K562 (cell line): ENCODE results near the gene HLA-DPA1. TPM values are rescaled to one million over a fixed set of nuclear protein-coding genes. Genes with fewer than 3 reads are reported as not detected.

Source experiments
- CREB1 ChIP-seq, 2 experiments: sonication (generic) in 1 of 2; formaldehyde crosslinking in 1 of 2; IDR thresholded peaks; 2 replicates each; pipeline versions ENCODE4 v1.6.1 to v1.8.0; 2012 to 2022; ENCODE audit warnings: inconsistent platforms in 1 of 2, mild to moderate bottlenecking in 1 of 2, missing genetic modification reagents in 1 of 2, moderate library complexity in 1 of 2
- CREB5 ChIP-seq: fragments of 250-450 bp; sonication (Bioruptor Pico); IDR thresholded peaks from 2 replicates; pipeline ENCODE4 v1.5.0; 2020; ENCODE audit warnings: mild to moderate bottlenecking
- E2F8 ChIP-seq: fragments of 450-650 bp; IDR thresholded peaks from 2 replicates; pipeline ENCODE4 v1.7.1; 2018; ENCODE audit warnings: mild to moderate bottlenecking, low read depth; ENCODE audit not compliant: partially characterized antibody
- HMGXB4 ChIP-seq: sonication (generic); formaldehyde crosslinking; IDR thresholded peaks from 2 replicates; pipeline ENCODE4 v1.8.1; 2023; ENCODE audit warnings: mild to moderate bottlenecking, missing genetic modification reagents
- HNRNPLL ChIP-seq: fragments of 200-400 bp; formaldehyde crosslinking; IDR thresholded peaks from 2 replicates; pipeline ENCODE4 v1.6.1; 2017; ENCODE audit warnings: low read length, low read depth, mild to moderate bottlenecking; ENCODE audit not compliant: poor library complexity, severe bottlenecking
- HNRNPUL1 ChIP-seq: fragments of 200-400 bp; formaldehyde crosslinking; IDR thresholded peaks from 2 replicates; pipeline ENCODE4 v1.6.1; 2017; ENCODE audit warnings: low read length
- KDM1A ChIP-seq, 2 experiments: fragments of 450-650 bp; IDR thresholded peaks; 2 replicates each; pipeline ENCODE4 v1.6.1; 2016; ENCODE audit warnings: mild to moderate bottlenecking in 2 of 2
- MAFF ChIP-seq: IDR thresholded peaks from 2 replicates; pipeline ENCODE4 v1.6.1; 2012; ENCODE audit warnings: low read length, improper control_type of control experiment
- MEF2D ChIP-seq: conservative IDR thresholded peaks from 2 replicates; pipeline ENCODE4 v1.6.1; 2016; ENCODE audit warnings: low read depth, missing genetic modification characterization, missing compliant biosample characterization
- NR4A1 ChIP-seq, 2 experiments: fragments of 250-450 bp in 1 of 2; fragments of 450-650 bp in 1 of 2; sonication (Bioruptor Pico) in 1 of 2; IDR thresholded peaks; 2 replicates each; pipeline versions ENCODE4 v1.4.0 to v1.6.1; 2016 to 2020; ENCODE audit warnings: mild to moderate bottlenecking in 2 of 2, missing compliant biosample characterization in 1 of 2, missing genetic modification characterization in 1 of 2, moderate library complexity in 1 of 2
- NRF1 ChIP-seq, 2 experiments: fragments of 450-650 bp; IDR thresholded peaks in 1 of 2; conservative IDR thresholded peaks in 1 of 2; 2 replicates each; pipeline ENCODE4 v1.6.1; 2014; ENCODE audit warnings: mild to moderate bottlenecking in 2 of 2
- RBM17 ChIP-seq: fragments of 200-400 bp; formaldehyde crosslinking; IDR thresholded peaks from 2 replicates; pipeline ENCODE4 v1.6.1; 2017; ENCODE audit warnings: low read depth, mild to moderate bottlenecking, low read length, borderline replicate concordance
- RBM39 ChIP-seq: fragments of 200-400 bp; formaldehyde crosslinking; optimal IDR thresholded peaks from 2 replicates; pipeline ENCODE3; 2018; ENCODE audit warnings: low read depth, low read length
- SNRNP70 ChIP-seq: fragments of 200-400 bp; formaldehyde crosslinking; optimal IDR thresholded peaks from 2 replicates; pipeline ENCODE3; 2017; ENCODE audit warnings: low read depth, low read length
- SPI1 ChIP-seq: IDR thresholded peaks from 2 replicates; pipeline ENCODE4 v1.6.1; 2011; ENCODE audit warnings: low read depth, low read length, control low read depth, borderline replicate concordance
- SUPT5H ChIP-seq: fragments of 450-650 bp; IDR thresholded peaks from 2 replicates; pipeline ENCODE4 v1.6.1; 2016
- VEZF1 ChIP-seq: fragments of 200-800 bp; sonication (Bioruptor generic); IDR thresholded peaks from 2 replicates; pipeline ENCODE4 v1.6.1; 2017; ENCODE audit warnings: missing genetic modification characterization, missing compliant biosample characterization
- ZNF212 ChIP-seq: fragments of 450-650 bp; formaldehyde crosslinking; IDR thresholded peaks from 2 replicates; pipeline ENCODE4 v1.4.0; 2020; ENCODE audit warnings: mild to moderate bottlenecking
- ZNF3 ChIP-seq: fragments of 250-450 bp; sonication (Bioruptor Pico); IDR thresholded peaks from 2 replicates; pipeline ENCODE4 v1.5.0; 2021; ENCODE audit warnings: mild to moderate bottlenecking, moderate library complexity
- polyA plus RNA-seq, 8 experiments: library from polyadenylated mRNA; depleted of rRNA in 4 of 8; stranded (reverse) in 5 of 8; unstranded in 3 of 8; fragments of >200 nt; fragmentation: Nextera tagmentation in 2 of 8; fragmentation: Illumina TruSeq in 1 of 8; extraction: Ambion mirVana in 2 of 8; extraction: Trizol in 1 of 8; gene quantifications; 2 replicates each; pipeline versions ENCODE4 v1.2.1 to v1.2.3, GENCODE V29; 2011 to 2014; ENCODE audit warnings: inconsistent platforms in 1 of 8, missing spikeins in 1 of 8
- total RNA-seq, 7 experiments: library from RNA; depleted of rRNA in 6 of 7; stranded (reverse); fragments of >200 nt in 6 of 7; fragmentation: Illumina TruSeq in 2 of 7; extraction: Trizol in 2 of 7; gene quantifications; 2 replicates each; pipeline versions ENCODE4 v1.2.1 to v1.2.3, GENCODE V29; 2011 to 2021; ENCODE audit warnings: low replicate concordance in 1 of 7

Gene HLA-DPA1
- total and polyA plus RNA-seq, 9 of the 15 experiments (the other 6 are each of a cell fraction or from before 2014, with no cell fraction given) = 0.23 to 0.93 (median 0.55) TPM

- 0 out of 2 replicates have a peak, but pooled peaks have one; percentile 12 for TF ChIP-seq VEZF1
- TF ChIP-seq HMGXB4 (CRISPR knock-in tag) = no peak
- TF ChIP-seq MEF2D = no peak
- no peak for TF ChIP-seq ZNF212 (CRISPR knock-in tag)
- 0 out of 4 replicates have a peak, but pooled peaks have one; percentile 20 to 30 for TF ChIP-seq KDM1A (IDR thresholded peaks at IDR 0.05)
- no peak for TF ChIP-seq SPI1
- TF ChIP-seq SNRNP70 = no peak
- no peak for TF ChIP-seq HNRNPUL1
- TF ChIP-seq CREB5 (CRISPR knock-in tag) = no peak
- TF ChIP-seq E2F8 = no peak
- TF ChIP-seq HNRNPLL = peak; percentile 38
- TF ChIP-seq NRF1 (conservative IDR thresholded peaks at IDR 0.05 in 1 of 2, IDR thresholded peaks at IDR 0.05 in 1 of 2) = no peak
- TF ChIP-seq RBM39 = no peak
- no peak for TF ChIP-seq RBM17
- TF ChIP-seq SUPT5H = no peak
- TF ChIP-seq CREB1 (IDR thresholded peaks at IDR 0.05) = no peak
- no peak for TF ChIP-seq CREB1 (CRISPR knock-in tag; IDR thresholded peaks at IDR 0.05)
- no peak for TF ChIP-seq ZNF3 (CRISPR knock-in tag)
- TF ChIP-seq NR4A1 (CRISPR knock-in tag; IDR thresholded peaks at IDR 0.05) = no peak
- no peak for TF ChIP-seq NR4A1 (tag; IDR thresholded peaks at IDR 0.05)
- TF ChIP-seq MAFF = no peak
Measured at GRCh38 chr6:33080127-33081089, 7.0 kb upstream of the HLA-DPA1 start (continued).
